ENCODE results near the gene PMVK. TPM values are rescaled to one million over a fixed set of nuclear protein-coding genes. Genes with fewer than 3 reads are reported as not detected.
"Not testable (repeated sequence)": the region's sequence is repeated elsewhere in the genome, so short reads cannot be mapped to it uniquely, and the experiment has no call there.

Gene PMVK
- 13.9 and 14.3 TPM in 2 replicates for total RNA-seq (2014; rRNA removed; shearing (Covaris generic))

DNA sequence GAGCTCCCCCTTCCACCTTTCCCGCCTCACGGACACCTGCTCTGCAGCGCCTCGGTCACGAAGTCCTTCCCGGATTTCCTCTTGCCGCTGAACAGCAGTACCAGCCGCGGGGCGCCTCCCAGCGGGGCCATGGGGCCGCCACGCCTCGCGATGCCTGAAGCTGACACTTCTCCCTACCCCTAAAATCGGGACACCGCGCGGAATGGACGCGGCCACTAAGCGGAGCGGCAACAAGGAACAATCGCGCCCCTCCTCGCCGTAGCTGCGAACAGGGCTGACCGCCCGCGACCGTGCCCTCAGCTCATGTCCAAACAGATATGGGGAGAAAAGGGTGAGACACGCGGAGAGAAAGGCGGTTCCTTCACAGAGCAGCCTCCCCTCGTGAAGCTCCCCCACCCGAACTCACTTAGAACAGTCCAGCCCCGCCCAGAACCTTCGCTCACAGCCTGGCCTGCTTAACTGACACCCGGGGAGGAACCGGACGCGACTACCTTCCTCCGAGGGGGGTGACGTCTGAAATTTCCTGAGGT is at the start of gene PMVK:
Gene PMVK (minus strand): TSS at position 165 of the 530 bp plus-strand sequence. CDS start 34 bp downstream, at position 131.
- DNase-seq (ENCODE audit: low spot score): peak; percentile 95

DNA sequence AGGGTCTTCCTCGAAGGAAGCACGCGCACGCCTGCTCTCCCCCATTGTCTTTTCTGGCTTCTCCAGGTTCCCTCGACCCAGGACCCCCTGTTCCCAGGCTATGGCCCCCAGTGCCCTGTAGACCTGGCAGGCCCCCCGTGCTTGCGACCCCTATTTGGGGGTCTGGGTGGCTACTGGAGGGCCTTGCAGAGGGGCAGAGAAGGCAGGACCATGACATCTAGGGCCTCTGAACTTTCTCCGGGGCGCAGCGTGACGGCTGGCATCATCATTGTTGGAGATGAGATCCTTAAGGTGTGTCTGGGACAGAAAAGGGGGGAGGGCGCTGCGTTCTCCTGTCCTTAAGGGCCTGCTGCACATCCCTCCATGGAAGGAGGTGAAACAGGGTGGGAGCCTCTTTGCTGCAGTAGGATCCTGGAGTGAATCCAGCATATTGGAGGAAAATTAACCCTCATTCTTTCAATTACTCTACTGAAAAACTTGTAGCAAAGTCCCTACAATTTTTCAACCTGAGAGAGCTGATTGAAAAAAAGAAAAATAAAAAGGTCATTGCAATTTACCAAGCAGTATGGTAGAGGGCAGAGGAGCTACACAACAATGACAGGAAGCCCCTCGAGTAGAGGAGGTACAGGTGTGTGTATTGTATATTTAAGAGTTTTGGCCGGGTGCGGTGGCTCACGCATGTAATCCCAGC is 47.4 kb upstream of the PMVK start:
- no peak for DNase-seq (ENCODE audit: low spot score)

DNA sequence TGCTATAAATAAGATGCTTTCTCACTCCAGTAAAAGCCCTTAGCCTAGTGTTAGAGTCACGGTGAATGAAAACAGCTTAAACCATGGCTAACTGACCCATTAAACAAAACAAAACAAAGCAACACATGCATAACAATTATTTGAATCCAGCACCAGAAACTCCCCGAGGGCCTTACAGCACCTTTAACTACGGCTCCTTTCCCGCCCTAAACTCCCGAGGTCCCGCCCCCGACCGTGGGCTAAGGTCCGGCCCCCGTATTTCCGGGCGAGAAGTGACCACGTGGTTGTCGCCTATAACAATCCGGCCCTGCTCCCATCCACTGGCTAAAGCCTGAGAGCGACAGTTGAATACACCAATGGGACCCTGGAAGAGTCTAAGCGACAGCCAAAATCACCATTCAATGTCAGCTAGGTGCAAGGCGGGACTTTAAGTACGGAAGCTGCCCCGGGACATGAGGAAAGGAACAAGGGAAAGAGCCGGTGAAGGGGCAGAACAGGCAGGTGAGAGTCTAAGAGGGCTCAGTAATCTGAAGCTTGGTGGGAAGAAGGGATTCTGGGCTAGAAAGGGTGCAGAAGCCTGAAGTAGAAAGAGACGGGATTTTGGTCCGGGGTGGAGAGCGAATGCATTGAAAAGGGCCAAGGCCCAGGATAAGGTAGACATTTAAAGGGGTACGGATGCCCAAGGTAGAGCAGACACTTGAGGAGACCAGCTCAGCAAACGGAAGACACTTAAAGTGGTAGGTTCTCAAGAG is 46.6 kb upstream of the PMVK start, which contains the start of gene FLAD1:
Gene FLAD1 (plus strand): TSS at position 448 of the 752 bp plus-strand sequence. CDS start 351 bp downstream, outside the sequence.
- peak; percentile 100 for DNase-seq (ENCODE audit: low spot score)

GRCh38 chr1:154982341-154982740 is 45.8 kb upstream of the PMVK start:
- DNase-seq (ENCODE audit: low spot score): no peak

DNA sequence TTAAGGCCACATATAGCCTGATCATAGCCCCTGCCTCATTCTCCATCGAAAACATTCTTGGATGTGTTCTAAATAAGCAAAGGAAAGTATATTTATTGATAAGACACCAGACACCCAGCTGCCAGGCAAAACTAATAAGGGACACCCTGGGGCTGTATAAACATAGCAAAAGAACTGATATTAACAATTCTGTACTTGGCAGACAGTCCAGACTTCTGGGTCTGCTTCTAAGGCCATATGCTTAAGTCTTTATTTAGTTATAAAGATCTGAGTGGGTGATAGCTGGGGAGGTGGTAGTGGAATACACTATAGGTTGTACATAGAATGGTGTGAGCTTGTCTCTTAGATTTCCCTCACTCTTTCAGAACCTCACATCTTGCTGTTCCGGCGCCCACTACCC is 41.8 kb upstream of the PMVK start:
- no peak for DNase-seq (ENCODE audit: low spot score)

DNA sequence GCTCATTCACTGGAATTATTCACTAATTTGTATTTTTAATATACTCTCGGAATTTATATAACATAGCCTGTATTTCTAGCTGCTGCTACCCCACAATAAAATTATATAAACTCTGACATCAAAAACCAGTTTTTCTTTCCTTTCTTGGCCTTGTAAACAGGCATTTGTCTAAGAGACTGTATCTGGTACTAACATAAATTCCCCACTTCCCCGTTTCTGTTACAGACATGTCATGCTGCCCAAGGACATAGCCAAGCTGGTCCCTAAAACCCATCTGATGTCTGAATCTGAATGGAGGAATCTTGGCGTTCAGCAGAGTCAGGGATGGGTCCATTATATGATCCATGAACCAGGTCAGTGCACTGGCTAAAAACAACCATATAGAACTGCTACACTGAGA is 41.2 kb upstream of the PMVK start:
- DNase-seq (ENCODE audit: low spot score): not testable (repeated sequence)

DNA sequence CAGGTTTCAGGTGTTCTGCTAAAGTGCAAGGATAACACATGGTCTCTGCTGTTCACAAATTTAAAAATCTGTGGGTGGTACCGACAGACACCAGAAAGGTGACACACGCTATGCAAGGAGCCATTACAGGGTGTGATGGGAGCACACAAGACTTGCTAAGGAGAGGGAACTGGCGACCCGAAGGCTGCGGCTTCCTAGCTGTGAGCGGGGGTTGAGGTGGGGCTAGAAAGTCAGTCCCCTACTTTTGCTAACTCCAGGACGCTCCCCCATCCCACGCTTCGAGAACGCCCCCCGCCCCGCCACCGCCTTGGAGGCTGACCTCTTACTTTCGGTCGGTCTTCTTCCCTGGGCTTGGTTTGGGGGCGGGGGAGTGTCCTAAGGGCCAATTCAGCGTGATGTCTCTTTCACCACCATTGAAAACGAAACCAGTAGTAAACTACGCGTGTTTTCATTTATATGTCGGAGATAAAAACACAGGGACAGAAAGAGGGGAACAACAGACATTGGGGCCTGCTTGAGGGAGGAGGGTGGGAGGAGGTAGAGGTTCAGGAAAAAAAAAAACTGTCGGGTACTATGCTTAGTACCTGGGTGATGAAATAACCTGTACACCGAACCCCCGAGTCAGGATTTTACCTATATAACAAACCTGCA is 39.0 kb upstream of the PMVK start:
- peak; percentile 63 for DNase-seq (ENCODE audit: low spot score)

- DNase-seq (ENCODE audit: low spot score): peak; percentile 98
Observed at GRCh38 chr1:154974808-154975408, 38.4 kb upstream of the PMVK start.

DNA sequence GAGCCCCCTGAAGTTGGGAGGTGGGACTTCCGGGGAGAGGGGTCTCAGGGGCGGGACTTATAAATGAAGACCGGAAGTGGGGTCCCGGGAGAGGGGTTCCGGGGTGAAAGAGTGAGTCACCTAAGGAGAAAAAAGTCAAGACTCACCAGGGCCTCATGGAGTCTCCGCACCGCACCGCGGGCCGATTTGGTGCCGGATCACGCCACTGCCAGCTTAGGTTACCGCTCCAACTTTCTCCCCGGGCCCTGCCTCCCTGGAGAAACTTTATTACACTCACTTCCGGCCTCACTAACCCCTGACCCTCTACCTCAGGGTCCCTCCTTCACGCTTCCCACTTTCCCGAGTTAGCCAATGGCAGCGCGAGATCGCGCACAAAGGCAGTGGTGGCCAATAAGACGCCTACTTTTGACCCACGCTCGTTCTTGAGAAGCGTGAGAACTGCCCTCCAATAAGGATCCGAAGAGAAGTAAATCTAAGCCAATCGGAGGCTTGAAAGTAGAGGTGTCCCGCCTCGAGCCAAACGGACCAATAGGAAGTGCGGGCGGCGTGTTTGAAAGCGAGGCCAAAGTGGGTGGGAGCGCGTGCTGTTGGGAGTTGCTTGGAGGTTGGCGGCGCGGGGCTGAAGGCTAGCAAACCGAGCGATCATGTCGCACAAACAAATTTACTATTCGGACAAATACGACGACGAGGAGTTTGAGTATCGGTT is 37.7 kb upstream of the PMVK start, which contains the start of gene CKS1B:
Gene CKS1B (plus strand): TSS at position 580 of the 706 bp plus-strand sequence. CDS start 65 bp downstream, at position 645.
- DNase-seq (ENCODE audit: low spot score): peak; percentile 100

DNA sequence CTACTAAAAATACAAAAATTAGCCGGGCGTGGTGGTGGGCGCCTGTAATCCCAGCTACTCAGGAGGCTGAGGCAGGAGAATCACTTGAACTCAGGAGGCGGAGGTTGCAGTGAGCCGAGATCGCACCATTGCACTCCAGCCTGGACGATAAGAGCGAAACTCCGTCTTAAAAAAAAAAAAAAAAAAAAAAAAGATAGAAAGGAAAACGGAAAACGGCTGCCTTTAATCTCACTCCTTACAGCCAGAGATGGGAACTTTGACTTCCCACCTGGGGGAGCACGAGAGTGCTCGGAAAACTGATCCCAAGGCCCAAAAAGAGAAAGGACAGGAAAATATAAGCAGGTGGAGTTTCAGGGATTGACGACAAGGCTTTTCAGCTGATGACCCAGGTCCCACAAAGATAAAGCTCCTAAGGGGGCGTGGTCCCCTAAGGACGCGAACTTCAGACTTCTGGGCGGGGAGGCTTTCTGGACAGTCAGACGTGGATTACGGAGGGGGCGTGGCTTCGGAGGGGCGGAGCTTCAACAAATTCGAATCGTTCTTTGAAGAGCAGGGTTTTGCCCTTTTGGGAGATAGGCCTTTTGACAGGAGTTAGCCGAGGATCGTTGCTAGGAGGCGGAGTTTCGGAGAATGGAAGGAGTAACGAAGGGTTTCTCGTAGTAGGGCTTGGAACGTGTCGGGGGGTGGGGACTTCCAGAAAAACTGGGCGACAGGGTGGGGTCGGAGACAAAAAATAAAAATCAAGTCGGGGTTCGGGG is 37.0 kb upstream of the PMVK start:
- DNase-seq (ENCODE audit: low spot score): peak; percentile 100

DNA sequence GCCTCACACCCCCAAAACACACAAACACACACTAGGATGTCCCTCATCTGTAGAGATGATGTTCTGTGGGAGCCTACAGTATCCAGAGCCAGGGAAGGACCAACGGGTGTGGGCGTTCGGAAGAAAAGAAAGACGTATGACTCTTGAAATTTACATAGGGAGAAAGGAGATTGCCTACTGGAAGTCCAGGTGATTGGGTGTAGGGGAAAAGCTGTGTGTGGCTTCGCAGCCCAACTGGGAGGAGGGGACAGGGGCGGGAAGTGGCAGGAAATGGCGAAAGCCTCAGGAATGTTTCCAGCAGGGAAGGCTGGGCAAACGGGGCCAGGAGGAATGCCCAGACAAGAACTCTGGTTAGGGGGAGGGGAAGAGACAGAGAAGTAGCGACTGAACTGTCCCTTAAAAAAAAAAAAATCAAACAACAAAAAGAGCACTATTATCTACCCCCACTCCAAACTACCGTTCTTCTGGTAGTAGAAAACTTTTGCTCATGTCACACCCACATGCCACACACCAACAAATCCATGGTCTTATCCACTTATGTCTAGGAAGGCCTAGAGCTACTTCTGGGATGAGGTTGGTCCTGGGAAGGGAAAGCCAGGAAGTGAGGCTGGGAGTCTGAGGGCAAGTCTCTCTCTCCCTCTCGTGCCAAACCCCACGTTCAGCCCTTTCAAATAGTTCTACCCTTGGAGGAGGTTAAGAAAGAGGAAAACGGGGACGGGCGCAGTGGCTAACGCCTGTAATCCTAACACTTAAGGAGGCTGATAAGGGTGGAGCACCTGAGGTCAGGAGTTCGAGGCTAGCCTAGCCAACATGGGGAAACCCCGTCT is 36.2 kb upstream of the PMVK start:
- peak; percentile 99 for DNase-seq (ENCODE audit: low spot score)

DNA sequence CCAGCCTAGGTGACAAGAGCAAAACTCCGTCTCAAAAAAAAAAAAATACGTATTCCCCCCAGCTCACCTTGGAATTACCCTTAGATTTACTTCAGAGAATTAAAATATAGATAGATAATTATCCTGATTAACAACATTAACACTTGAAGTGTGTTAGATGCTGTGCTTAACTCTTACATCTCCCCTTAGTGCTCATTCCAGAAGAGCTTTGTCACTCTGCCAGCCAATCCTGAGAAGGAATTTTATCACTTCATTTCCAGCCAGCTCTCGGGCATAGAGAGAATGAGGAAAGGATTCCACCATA is 35.6 kb upstream of the PMVK start:
- DNase-seq (ENCODE audit: low spot score): no peak

- peak; percentile 73 for DNase-seq (ENCODE audit: low spot score)
Observed at GRCh38 chr1:154971341-154971998, 35.0 kb upstream of the PMVK start.

- DNase-seq (ENCODE audit: low spot score): peak; percentile 99
Observed at GRCh38 chr1:154970631-154971340, 34.3 kb upstream of the PMVK start, which contains the start of gene SHC1. Gene SHC1, minus strand, starts transcription at chr1:154970747. Its CDS starts 221 bp downstream, at chr1:154970526.

DNA sequence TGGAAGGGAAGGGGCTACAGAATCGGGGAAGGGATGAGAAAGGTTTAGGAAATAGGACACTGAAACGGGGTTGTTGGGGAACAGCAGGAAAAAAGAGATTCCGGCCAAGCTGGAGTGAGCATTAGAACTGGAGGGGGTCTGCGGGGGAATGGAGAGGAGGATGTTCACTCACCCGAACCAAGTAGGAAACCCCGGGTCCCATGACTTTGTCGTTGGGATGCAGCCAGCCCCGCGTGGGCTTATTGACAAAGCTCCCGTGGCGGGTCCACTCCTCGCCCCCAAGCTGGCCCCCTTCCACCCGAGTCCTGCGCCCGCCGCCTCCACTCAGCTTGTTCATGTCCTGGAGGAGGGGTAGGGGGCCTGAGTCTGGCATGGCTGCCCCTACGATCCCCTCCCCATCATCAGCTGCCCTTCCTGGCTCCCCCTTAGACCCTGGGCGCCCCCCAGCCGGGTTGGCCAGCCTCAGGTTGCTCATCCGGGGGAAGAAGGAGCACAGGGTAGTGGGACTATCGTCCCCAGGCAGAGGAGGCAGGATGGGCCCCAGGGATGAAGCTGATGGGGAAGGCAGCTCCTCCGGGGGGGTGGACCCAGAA is 33.4 kb upstream of the PMVK start:
- no peak for DNase-seq (ENCODE audit: low spot score)

- no peak for DNase-seq (ENCODE audit: low spot score)
Observed at GRCh38 chr1:154969246-154969645, 32.7 kb upstream of the PMVK start.

GRCh38 chr1:154968731-154969130 is 32.2 kb upstream of the PMVK start:
- DNase-seq (ENCODE audit: low spot score): no peak

Data from A172 (cell line).